Measurements from ENCODE around the gene CCR6.

The CCR6 gene

GRCh38 chr6:167148021-167148420, 25.1 kb downstream of the CCR6 start:
- Histone ChIP-seq H3K79me2 (ENCODE audit: low read length) (no peaks in the 10 kb centered on the region), H3K4me2 (ENCODE audit: low read length) (no peak overlapping the region)
- TF ChIP-seq EZH2phosphoT487 (IDR thresholded peaks at IDR 0.05; ENCODE audit: low read depth) (no peak), CTCF (IDR thresholded peaks at IDR 0.05; ENCODE audit: low read depth, low read length) (no peak)

GRCh38 chr6:167148997-167149396, 26.1 kb downstream of the CCR6 start:
- Histone ChIP-seq H4K20me1 (ENCODE audit: insufficient read depth, low read length) (no peaks in the 10 kb centered on the region), H3K79me2 (ENCODE audit: low read length) (no peaks in the 10 kb centered on the region), H3K4me1 (ENCODE audit: low read length) (peaks cover 37% of the 10 kb centered on the region), H3K9me3 (ENCODE audit: insufficient read depth, low read length) (no peaks in the 10 kb centered on the region), H2AFZ (ENCODE audit: low read depth, low read length) (no peak overlapping the region), H3K4me3 (ENCODE audit: low read length) (no peak overlapping the region), H3K27me3 (ENCODE audit: low read depth, low read length) (peaks cover 16% of the 10 kb centered on the region), H3K4me2 (ENCODE audit: low read length) (no peak overlapping the region), H3K27ac (ENCODE audit: low read length) (no peak overlapping the region), H3K9ac (ENCODE audit: low read length) (no peak overlapping the region), H3K36me3 (replicated peaks; ENCODE audit: low read depth, low read length) (no peaks in the 10 kb centered on the region)
- TF ChIP-seq EZH2phosphoT487 (IDR thresholded peaks at IDR 0.05; ENCODE audit: low read depth), result no peak
- no peak for TF ChIP-seq CTCF (IDR thresholded peaks at IDR 0.05; ENCODE audit: low read depth, low read length)

More at GRCh38 chr6:167148021-167148420, 25.1 kb downstream of the CCR6 start:
- Histone ChIP-seq H3K36me3 (replicated peaks; ENCODE audit: low read depth, low read length) (no peaks in the 10 kb centered on the region), H3K27ac (ENCODE audit: low read length) (no peak overlapping the region), H4K20me1 (ENCODE audit: insufficient read depth, low read length) (no peaks in the 10 kb centered on the region), H3K9me3 (ENCODE audit: insufficient read depth, low read length) (no peaks in the 10 kb centered on the region), H3K4me1 (ENCODE audit: low read length) (peaks cover 27% of the 10 kb centered on the region), H3K27me3 (ENCODE audit: low read depth, low read length) (peaks cover 21% of the 10 kb centered on the region), H2AFZ (ENCODE audit: low read depth, low read length) (no peak overlapping the region), H3K9ac (ENCODE audit: low read length) (no peak overlapping the region), H3K4me3 (ENCODE audit: low read length) (no peak overlapping the region)

DNA sequence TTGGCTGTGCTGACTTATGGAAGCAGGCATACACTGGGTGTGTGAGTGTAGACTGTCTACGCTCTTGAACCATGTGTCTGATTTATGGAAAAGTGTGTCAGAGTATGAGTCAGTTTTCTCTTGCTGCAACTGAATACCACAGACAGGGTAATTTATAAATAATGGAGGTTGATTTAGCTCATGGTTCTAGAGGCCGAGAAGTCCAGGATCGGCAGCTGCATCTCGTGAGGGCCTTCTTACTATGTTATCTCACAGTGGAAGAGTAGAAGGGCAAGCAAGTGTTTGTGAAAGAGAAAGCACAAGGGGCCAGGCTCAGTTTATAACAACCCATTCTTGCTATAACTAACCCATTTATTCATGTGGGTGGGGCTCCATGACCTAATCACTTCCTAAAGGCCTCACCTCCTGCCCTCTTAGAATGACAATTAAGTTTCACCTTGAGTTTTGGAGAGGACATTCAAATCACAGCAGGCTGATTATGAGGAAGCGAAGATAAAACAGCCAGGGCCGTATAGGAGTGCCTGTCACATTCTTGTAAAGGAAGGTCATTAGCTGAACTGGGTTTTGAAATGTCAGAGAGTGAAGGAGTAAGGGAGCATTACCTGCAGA, 28.1 kb downstream of the CCR6 start:
- Histone ChIP-seq H3K4me3 (ENCODE audit: low read length) (peak overlapping the region; percentile 40), H4K20me1 (ENCODE audit: insufficient read depth, low read length) (no peaks in the 10 kb centered on the region), H2AFZ (ENCODE audit: low read depth, low read length) (no peak overlapping the region), H3K4me2 (ENCODE audit: low read length) (peak overlapping the region; percentile 92), H3K27ac (ENCODE audit: low read length) (peak overlapping the region; percentile 47), H3K9ac (ENCODE audit: low read length) (no peak overlapping the region), H3K27me3 (ENCODE audit: low read depth, low read length) (peaks cover 37% of the 10 kb centered on the region), H3K9me3 (ENCODE audit: insufficient read depth, low read length) (no peaks in the 10 kb centered on the region), H3K4me1 (ENCODE audit: low read length) (peaks cover 42% of the 10 kb centered on the region), H3K79me2 (ENCODE audit: low read length) (no peaks in the 10 kb centered on the region), H3K36me3 (replicated peaks; ENCODE audit: low read depth, low read length) (no peaks in the 10 kb centered on the region)
- no peak for TF ChIP-seq EZH2phosphoT487 (IDR thresholded peaks at IDR 0.05; ENCODE audit: low read depth)
- TF ChIP-seq CTCF (IDR thresholded peaks at IDR 0.05; ENCODE audit: low read depth, low read length), result no peak

DNA sequence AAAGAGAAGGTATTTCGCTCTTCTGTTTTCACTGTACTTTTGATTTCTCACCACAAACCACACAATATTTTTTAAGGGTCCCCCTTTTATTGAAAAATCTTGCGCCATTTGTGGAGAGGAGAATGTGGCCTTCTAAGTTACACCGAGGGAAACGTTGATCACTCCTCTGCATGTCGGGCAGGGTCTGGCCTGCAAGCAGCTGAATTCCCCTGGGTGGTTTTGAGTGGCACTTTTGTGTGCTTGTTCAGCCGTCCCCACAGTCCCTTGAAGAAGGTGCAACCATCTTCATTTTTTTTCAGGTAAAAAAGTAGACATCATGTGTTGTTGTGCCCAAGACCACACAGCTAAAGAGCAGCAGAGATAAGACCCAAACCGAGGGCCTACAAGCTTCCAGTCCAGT, 28.8 kb downstream of the CCR6 start:
- H3K27ac ChIP-seq (ENCODE audit: low read length), result peak overlapping the region; percentile 47
- peaks cover 38% of the 10 kb centered on the region for H3K27me3 ChIP-seq (ENCODE audit: low read depth, low read length)
- peak overlapping the region; percentile 92 for H3K4me2 ChIP-seq (ENCODE audit: low read length)
- peaks cover 42% of the 10 kb centered on the region for H3K4me1 ChIP-seq (ENCODE audit: low read length)
- no peaks in the 10 kb centered on the region for H3K9me3 ChIP-seq (ENCODE audit: insufficient read depth, low read length)
- no peaks in the 10 kb centered on the region for H3K36me3 ChIP-seq (replicated peaks; ENCODE audit: low read depth, low read length)
- H3K79me2 ChIP-seq (ENCODE audit: low read length), result no peaks in the 10 kb centered on the region
- peak overlapping the region; percentile 40 for H3K4me3 ChIP-seq (ENCODE audit: low read length)
- H4K20me1 ChIP-seq (ENCODE audit: insufficient read depth, low read length), result no peaks in the 10 kb centered on the region
- no peak overlapping the region for H3K9ac ChIP-seq (ENCODE audit: low read length)
- TF ChIP-seq EZH2phosphoT487 (IDR thresholded peaks at IDR 0.05; ENCODE audit: low read depth) (no peak), CTCF (IDR thresholded peaks at IDR 0.05; ENCODE audit: low read depth, low read length) (no peak)
- H2AFZ ChIP-seq (ENCODE audit: low read depth, low read length), result no peak overlapping the region
